Measurements from ENCODE around the gene SIM2.

The SIM2 gene

GRCh38 chr21:36773995-36774394 lies 75.1 kb downstream of the SIM2 start:
- H3K4me3 ChIP-seq (replicated peaks; ENCODE audit: low read depth, low read length), result no peak overlapping the region
- no peak for DNase-seq (ENCODE audit: low read depth)
- TF ChIP-seq CTCF (IDR thresholded peaks at IDR 0.05; ENCODE audit: low read length, missing control alignments), result no peak

GRCh38 chr21:36776981-36777617 lies 78.2 kb downstream of the SIM2 start:
- no peak for DNase-seq (ENCODE audit: low read depth)
- no peak for TF ChIP-seq CTCF (IDR thresholded peaks at IDR 0.05; ENCODE audit: low read length, missing control alignments)
- no peak overlapping the region for H3K4me3 ChIP-seq (replicated peaks; ENCODE audit: low read depth, low read length)

GRCh38 chr21:36780861-36781260 lies 81.9 kb downstream of the SIM2 start:
- DNase-seq (ENCODE audit: low read depth), result no peak
- H3K4me3 ChIP-seq (replicated peaks; ENCODE audit: low read depth, low read length), result no peak overlapping the region
- TF ChIP-seq CTCF (IDR thresholded peaks at IDR 0.05; ENCODE audit: low read length, missing control alignments), result no peak

- no peak overlapping the region for H3K4me3 ChIP-seq (replicated peaks; ENCODE audit: low read depth, low read length)
- no peak for TF ChIP-seq CTCF (IDR thresholded peaks at IDR 0.05; ENCODE audit: low read length, missing control alignments)
- DNase-seq (ENCODE audit: low read depth), result peak; percentile 50
Observed at GRCh38 chr21:36783612-36784374, 84.9 kb downstream of the SIM2 start.

- no peak for DNase-seq (ENCODE audit: low read depth)
- no peak for TF ChIP-seq CTCF (IDR thresholded peaks at IDR 0.05; ENCODE audit: low read length, missing control alignments)
- H3K4me3 ChIP-seq (replicated peaks; ENCODE audit: low read depth, low read length), result no peak overlapping the region
Observed at GRCh38 chr21:36784947-36785346, 86.0 kb downstream of the SIM2 start.

- no peak for DNase-seq (ENCODE audit: low read depth)
- H3K4me3 ChIP-seq (replicated peaks; ENCODE audit: low read depth, low read length), result no peak overlapping the region
- no peak for TF ChIP-seq CTCF (IDR thresholded peaks at IDR 0.05; ENCODE audit: low read length, missing control alignments)
Observed at GRCh38 chr21:36785615-36786014, 86.7 kb downstream of the SIM2 start.
